HEK293T (cell line): ENCODE data around the gene ERVH48-1.

Experiments used
- ELF4 ChIP-seq: fragments of 450-650 bp; IDR thresholded peaks from 2 replicates; pipeline ENCODE4 v1.6.1; 2017; ENCODE audit warnings: antibody characterized with exemption
- FOXK2 ChIP-seq: fragments of 450-650 bp; IDR thresholded peaks from 2 replicates; pipeline ENCODE4 v1.6.1; 2016; ENCODE audit warnings: mild to moderate bottlenecking
- FOXM1 ChIP-seq: fragments of 450-650 bp; IDR thresholded peaks from 2 replicates; pipeline ENCODE4 v1.6.1; 2017; ENCODE audit warnings: mild to moderate bottlenecking, borderline replicate concordance
- L3MBTL2 ChIP-seq: fragments of 450-650 bp; conservative IDR thresholded peaks from 2 replicates; pipeline ENCODE4 v1.6.1; 2016; ENCODE audit warnings: mild to moderate bottlenecking
- NFRKB ChIP-seq: fragments of 450-650 bp; IDR thresholded peaks from 2 replicates; pipeline ENCODE4 v1.6.1; 2016; ENCODE audit warnings: mild to moderate bottlenecking, moderate library complexity
- SUZ12 ChIP-seq: fragments of 450-650 bp; IDR thresholded peaks from 2 replicates; pipeline ENCODE4 v1.6.1; 2016; ENCODE audit warnings: mild to moderate bottlenecking
- TARDBP ChIP-seq: fragments of 450-650 bp; IDR thresholded peaks from 2 replicates; pipeline ENCODE4 v1.6.1; 2016

- TF ChIP-seq NFRKB (no peak), FOXK2 (no peak), SUZ12 (no peak), L3MBTL2 (no peak), TARDBP (no peak), FOXM1 (no peak), ELF4 (no peak)
Observed at GRCh38 chr21:42941696-42942085, 16.3 kb upstream of the ERVH48-1 start.
